OCI-LY1 (cell line): ENCODE measurements around the gene MLXIP.

Experiments used
- H2AFZ ChIP-seq: fragments of 200-600 bp; sonication (generic), shearing (Covaris generic); 2 replicates; pipeline ENCODE4 v1.6.0; 2014; ENCODE audit warnings: antibody characterized with exemption, mild to moderate bottlenecking, low read length
- H3F3A ChIP-seq: fragments of 200-600 bp; sonication (generic), shearing (Covaris generic); 2 replicates; pipeline ENCODE4 v1.6.0; 2014; ENCODE audit warnings: mild to moderate bottlenecking, antibody characterized with exemption, low read length, moderate library complexity; ENCODE audit not compliant: insufficient read depth
- H3K27ac ChIP-seq: fragments of 200-600 bp; sonication (generic); 2 replicates; pipeline ENCODE4 v1.5.1; 2014; ENCODE audit warnings: low read length, mixed run types, mild to moderate bottlenecking, low read depth; ENCODE audit not compliant: poor library complexity, severe bottlenecking
- H3K27me3 ChIP-seq: fragments of 200-600 bp; sonication (generic); 2 replicates; pipeline ENCODE4 v1.6.0; 2014; ENCODE audit warnings: antibody characterized with exemption, mild to moderate bottlenecking, low read length, moderate library complexity; ENCODE audit not compliant: insufficient read depth
- H3K36me3 ChIP-seq: fragments of 200-600 bp; sonication (generic); 2 replicates; pipeline ENCODE4 v1.6.1; 2014; ENCODE audit warnings: mild to moderate bottlenecking, antibody characterized with exemption, low read length, moderate library complexity, mixed read lengths; ENCODE audit not compliant: insufficient read depth
- H3K4me1 ChIP-seq: fragments of 200-600 bp; sonication (generic); 2 replicates; pipeline ENCODE4 v1.5.1; 2014; ENCODE audit warnings: mild to moderate bottlenecking, low read length, moderate library complexity; ENCODE audit not compliant: insufficient read depth, severe bottlenecking
- H3K4me2 ChIP-seq: fragments of 200-600 bp; sonication (generic), shearing (Covaris generic); 2 replicates; pipeline ENCODE4 v1.6.1; 2014; ENCODE audit warnings: low read length
- H3K4me3 ChIP-seq: fragments of 200-600 bp; sonication (generic); 2 replicates; pipeline ENCODE4 v1.5.1; 2014; ENCODE audit warnings: low read length, low read depth, mild to moderate bottlenecking, mixed read lengths; ENCODE audit not compliant: poor library complexity, severe bottlenecking
- H3K79me2 ChIP-seq: fragments of 200-600 bp; shearing (Covaris generic); 2 replicates; pipeline ENCODE4 v1.6.1; 2016; ENCODE audit warnings: mixed run types, low read length, mixed read lengths; ENCODE audit not compliant: insufficient read depth
- H3K9ac ChIP-seq: fragments of 200-600 bp; sonication (generic), shearing (Covaris generic); 2 replicates; pipeline ENCODE4 v1.6.1; 2014; ENCODE audit warnings: mild to moderate bottlenecking, low read length, mixed read lengths
- H3K9me2 ChIP-seq: fragments of 200-600 bp; sonication (generic), shearing (Covaris generic); 2 replicates; pipeline ENCODE4 v1.6.1; 2014; ENCODE audit warnings: low read depth, mild to moderate bottlenecking, low read length, mixed read lengths
- H3K9me3 ChIP-seq: fragments of 200-600 bp; shearing (Covaris generic); 2 replicates; pipeline ENCODE4 v1.6.1; 2014; ENCODE audit warnings: low read length, mixed read lengths
- H4K20me1 ChIP-seq: fragments of 200-600 bp; sonication (generic), shearing (Covaris generic); 2 replicates; pipeline ENCODE4 v1.6.0; 2016; ENCODE audit warnings: mild to moderate bottlenecking, low read length; ENCODE audit not compliant: insufficient read depth
- CTCF ChIP-seq: fragments of 200-600 bp; sonication (generic), shearing (Covaris generic); IDR thresholded peaks from 2 replicates; pipeline ENCODE4 v1.5.1; 2017; ENCODE audit warnings: mild to moderate bottlenecking, antibody characterized with exemption, low read length, moderate library complexity, mixed read lengths
- EZH2 ChIP-seq: fragments of 200-600 bp; sonication (generic), shearing (Covaris generic); IDR thresholded peaks from 2 replicates; pipeline ENCODE4 v1.8.0; 2017; ENCODE audit warnings: borderline replicate concordance, mixed run types, mild to moderate bottlenecking, antibody characterized with exemption, low read length, moderate library complexity, mixed read lengths

The MLXIP gene

DNA sequence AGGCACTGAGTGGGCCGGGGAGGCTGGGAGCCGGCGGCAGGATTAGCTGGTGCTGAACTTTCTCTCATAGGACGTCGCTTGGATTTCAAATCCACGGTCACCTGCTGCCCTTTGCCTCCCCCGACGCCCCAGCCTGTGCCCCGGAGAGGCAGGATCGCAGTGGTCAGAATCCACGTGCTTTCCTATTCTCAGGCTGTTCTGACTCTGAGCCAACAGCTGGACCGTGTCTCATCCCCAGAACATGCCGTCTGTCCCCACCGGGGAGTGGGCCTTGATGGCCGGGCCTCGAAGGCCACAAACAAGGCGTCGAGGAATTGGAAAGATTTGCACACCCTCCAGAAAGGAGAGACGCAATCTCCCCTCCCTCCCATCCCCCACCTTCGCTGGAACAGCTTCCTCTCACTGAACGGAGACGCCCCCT is 18.5 kb upstream of the MLXIP start:
- Histone ChIP-seq H3K4me1 (peaks cover 24% of the 10 kb centered on the region), H3F3A (0 out of 2 replicates have a peak, but pooled peaks cover 8% of the 10 kb centered on the region), H3K27me3 (no peaks in the 10 kb centered on the region), H3K4me2 (no peak overlapping the region), H3K36me3 (peaks cover 64% of the 10 kb centered on the region), H3K9me3 (no peaks in the 10 kb centered on the region), H3K9ac (no peak overlapping the region), H4K20me1 (no peaks in the 10 kb centered on the region), H3K27ac (no peak overlapping the region), H3K79me2 (no peaks in the 10 kb centered on the region), H3K4me3 (no peak overlapping the region), H3K9me2 (no peaks in the 10 kb centered on the region), H2AFZ (no peak overlapping the region)
- TF ChIP-seq CTCF (no peak), EZH2 (no peak)

- no peak overlapping the region for H3K9ac ChIP-seq
- H3F3A ChIP-seq, result 0 out of 2 replicates have a peak, but pooled peaks cover 8% of the 10 kb centered on the region
- no peak overlapping the region for H2AFZ ChIP-seq
- H3K36me3 ChIP-seq, result peaks cover 53% of the 10 kb centered on the region
- H3K4me1 ChIP-seq, result peaks cover 32% of the 10 kb centered on the region
- H3K27me3 ChIP-seq, result no peaks in the 10 kb centered on the region
- H3K9me2 ChIP-seq, result no peaks in the 10 kb centered on the region
- H4K20me1 ChIP-seq, result no peaks in the 10 kb centered on the region
- no peak overlapping the region for H3K27ac ChIP-seq
- no peak overlapping the region for H3K4me2 ChIP-seq
- no peaks in the 10 kb centered on the region for H3K9me3 ChIP-seq
- no peaks in the 10 kb centered on the region for H3K79me2 ChIP-seq
- TF ChIP-seq CTCF (no peak), EZH2 (no peak)
- H3K4me3 ChIP-seq, result no peak overlapping the region
Observed at GRCh38 chr12:122061253-122061652, 17.3 kb upstream of the MLXIP start.

GRCh38 chr12:122062832-122063693 is 15.5 kb upstream of the MLXIP start:
- Histone ChIP-seq H2AFZ (no peak overlapping the region), H3K4me3 (no peak overlapping the region), H3F3A (0 out of 2 replicates have a peak, but pooled peaks cover 8% of the 10 kb centered on the region), H3K27ac (peak overlapping the region; percentile 63), H3K4me1 (peaks cover 48% of the 10 kb centered on the region), H3K9me3 (no peaks in the 10 kb centered on the region), H3K36me3 (peaks cover 38% of the 10 kb centered on the region), H3K9ac (no peak overlapping the region; the same call in 1 of the 2 replicates), H3K27me3 (no peaks in the 10 kb centered on the region), H4K20me1 (no peaks in the 10 kb centered on the region), H3K4me2 (peak overlapping the region; percentile 69; the same call in 1 of the 2 replicates), H3K79me2 (no peaks in the 10 kb centered on the region), H3K9me2 (no peaks in the 10 kb centered on the region)
- no peak for TF ChIP-seq CTCF
- TF ChIP-seq EZH2, result no peak
